Breast epithelium (tissue), 4 donors: ENCODE results near the gene NYAP2. TPM values are rescaled to one million over a fixed set of nuclear protein-coding genes. Genes with fewer than 3 reads are reported as not detected.

Experiments used
- DNase-seq, 2 donors: peaks; one replicate each; pipeline ENCODE4 v3.0.0-alpha.2; 2019; ENCODE audit warnings: low spot score in 2 of 2
- H3K27ac ChIP-seq, 2 donors: fragments of 200-600 bp; sonication (generic) in 1 of 2; one replicate each; pipeline ENCODE4 v1.5.1; 2016 to 2019; ENCODE audit warnings: mild to moderate bottlenecking in 1 of 2
- H3K27me3 ChIP-seq, 2 donors: fragments of 200-600 bp; sonication (generic) in 1 of 2; one replicate each; pipeline versions ENCODE4 v1.5.1 to v1.6.0; 2017 to 2019; ENCODE audit warnings: control low read depth in 1 of 2, mild to moderate bottlenecking in 1 of 2
- H3K36me3 ChIP-seq: fragments of 200-600 bp; one replicate; pipeline ENCODE4 v1.5.1; 2019
- H3K4me1 ChIP-seq, 2 donors: fragments of 200-600 bp; sonication (generic); one replicate each; pipeline ENCODE4 v1.5.1; 2016 to 2019; ENCODE audit warnings: control low read depth in 1 of 2
- H3K4me3 ChIP-seq, 3 donors: fragments of 200-600 bp; sonication (generic); 1 replicate in 2 of 3; 2 replicates in 1 of 3; pipeline ENCODE4 v1.5.1; 2016 to 2019; ENCODE audit warnings: mild to moderate bottlenecking in 3 of 3, moderate library complexity in 2 of 3
- H3K9me3 ChIP-seq, 2 donors: fragments of 200-600 bp; sonication (generic) in 1 of 2; one replicate each; pipeline ENCODE4 v1.5.1; 2016 to 2019; ENCODE audit warnings: control low read depth in 1 of 2
- CTCF ChIP-seq, 3 donors: fragments of 450-650 bp; IDR thresholded peaks; one replicate each; pipeline ENCODE4 v1.5.1; 2016 to 2017; ENCODE audit warnings: antibody characterized with exemption in 3 of 3, mild to moderate bottlenecking in 3 of 3, moderate library complexity in 3 of 3
- POLR2A ChIP-seq: fragments of 450-650 bp; IDR thresholded peaks from one replicate; pipeline ENCODE4 v1.6.1; 2016; ENCODE audit warnings: antibody characterized with exemption, mild to moderate bottlenecking, moderate library complexity
- POLR2AphosphoS5 ChIP-seq, 3 donors: sonication (generic); formaldehyde crosslinking; IDR thresholded peaks; one replicate each; pipeline ENCODE4 v1.6.1; 2017; ENCODE audit warnings: antibody characterized with exemption in 3 of 3
- intact Hi-C: fragments of 100-400 bp; cut with DNase I; formaldehyde crosslinking; loops from one replicate; pipeline ENCODE4 v1.15.1; 2023; ENCODE audit warnings: low total_unique reads
- total RNA-seq, 3 donors: library from RNA; depleted of rRNA; stranded (reverse); fragments of >200 nt; gene quantifications; one replicate each; pipeline ENCODE4 v1.1.0, GENCODE V29; 2016

The NYAP2 gene
- total RNA-seq, 3 donors from 2014 or later = 0.15 TPM; not detected in 2

- H3K36me3 ChIP-seq = no peaks in the 10 kb centered on the region
- no peak overlapping the region for H3K27ac ChIP-seq
- DNase-seq = no peak
- TF ChIP-seq POLR2AphosphoS5 (IDR thresholded peaks at IDR 0.05) = no peak
- no peaks in the 10 kb centered on the region for H3K4me1 ChIP-seq
- H3K27me3 ChIP-seq = no peaks in the 10 kb centered on the region
- H3K4me3 ChIP-seq = no peak overlapping the region
- intact Hi-C loops = no loop called here
- no peaks in the 10 kb centered on the region for H3K9me3 ChIP-seq
Measured at GRCh38 chr2:225471482-225471881, 72.0 kb downstream of the NYAP2 start.

- Histone ChIP-seq H3K9me3 (no peaks in the 10 kb centered on the region), H3K36me3 (no peaks in the 10 kb centered on the region), H3K27me3 (no peaks in the 10 kb centered on the region), H3K27ac (no peak overlapping the region), H3K4me3 (no peak overlapping the region), H3K4me1 (no peaks in the 10 kb centered on the region)
- no peak for DNase-seq
- no peak for TF ChIP-seq POLR2AphosphoS5 (IDR thresholded peaks at IDR 0.05)
- TF ChIP-seq POLR2A = no peak
- no peak for TF ChIP-seq CTCF (IDR thresholded peaks at IDR 0.05)
- intact Hi-C loops = no loop called here
Measured at GRCh38 chr2:225472161-225472560, 72.7 kb downstream of the NYAP2 start.

- Histone ChIP-seq H3K9me3 (no peaks in the 10 kb centered on the region), H3K4me3 (no peak overlapping the region), H3K36me3 (no peaks in the 10 kb centered on the region), H3K27me3 (no peaks in the 10 kb centered on the region), H3K4me1 (no peaks in the 10 kb centered on the region), H3K27ac (no peak overlapping the region)
- DNase-seq = no peak
- TF ChIP-seq POLR2AphosphoS5 (IDR thresholded peaks at IDR 0.05) (no peak), CTCF (IDR thresholded peaks at IDR 0.05) (no peak), POLR2A (no peak)
- intact Hi-C loops = no loop called here
Measured at GRCh38 chr2:225479386-225479785, 79.9 kb downstream of the NYAP2 start.

GRCh38 chr2:225484751-225485150 lies 85.2 kb downstream of the NYAP2 start:
- intact Hi-C loops = no loop called here
- no peaks in the 10 kb centered on the region for H3K4me1 ChIP-seq
- H3K36me3 ChIP-seq = no peaks in the 10 kb centered on the region
- H3K27ac ChIP-seq = no peak overlapping the region
- TF ChIP-seq POLR2A (no peak), CTCF (IDR thresholded peaks at IDR 0.05) (no peak), POLR2AphosphoS5 (IDR thresholded peaks at IDR 0.05) (no peak)
- no peak for DNase-seq
- no peaks in the 10 kb centered on the region for H3K27me3 ChIP-seq
- H3K4me3 ChIP-seq = no peak overlapping the region
- H3K9me3 ChIP-seq = no peaks in the 10 kb centered on the region

- Histone ChIP-seq H3K27me3 (no peaks in the 10 kb centered on the region), H3K9me3 (no peaks in the 10 kb centered on the region), H3K27ac (no peak overlapping the region), H3K4me1 (no peaks in the 10 kb centered on the region), H3K4me3 (no peak overlapping the region), H3K36me3 (no peaks in the 10 kb centered on the region)
- no peak for DNase-seq
- TF ChIP-seq POLR2AphosphoS5 (IDR thresholded peaks at IDR 0.05) = no peak
- no peak for TF ChIP-seq POLR2A
- no peak for TF ChIP-seq CTCF (IDR thresholded peaks at IDR 0.05)
- intact Hi-C loops = no loop called here
Measured at GRCh38 chr2:225486236-225486635, 86.7 kb downstream of the NYAP2 start.

- H3K9me3 ChIP-seq = no peaks in the 10 kb centered on the region
- no peak overlapping the region for H3K4me3 ChIP-seq
- no peak for DNase-seq
- intact Hi-C loops = no loop called here
- no peaks in the 10 kb centered on the region for H3K36me3 ChIP-seq
- H3K4me1 ChIP-seq = no peaks in the 10 kb centered on the region
- H3K27me3 ChIP-seq = no peaks in the 10 kb centered on the region
- TF ChIP-seq POLR2AphosphoS5 (IDR thresholded peaks at IDR 0.05) (no peak), CTCF (IDR thresholded peaks at IDR 0.05) (no peak), POLR2A (no peak)
- H3K27ac ChIP-seq = no peak overlapping the region
Measured at GRCh38 chr2:225487878-225488416, 88.4 kb downstream of the NYAP2 start.
